Calu3 (cell line): ENCODE measurements around the gene FAM241B. TPM values are rescaled to one million over a fixed set of nuclear protein-coding genes. Genes with fewer than 3 reads are reported as not detected.

Experiments used
- BruUV-seq: library from RNA; stranded (reverse); fragments of 400-500 nt; replicated peaks from 2 replicates; lab custom pipeline; 2021; lab: Mats Ljungman, UMichigan
- CTCF ChIA-PET: fragments of 300-600 bp; sonication (Branson Sonifier 250); formaldehyde crosslinking; loops from one replicate; lab custom pipeline; 2022; ENCODE audit warnings: antibody characterized with exemption; lab: Charles Lee
- DNase-seq: peaks from one replicate; pipeline ENCODE4 v3.0.0; 2022
- H3K27ac Mint-ChIP-seq: one replicate; pipeline ENCODE4 v1.8.0; 2022; ENCODE audit warnings: mixed read lengths; ENCODE audit not compliant: unreplicated experiment
- H3K27me3 Mint-ChIP-seq: one replicate; pipeline ENCODE4 v1.8.0; 2022; ENCODE audit warnings: mixed read lengths; ENCODE audit not compliant: unreplicated experiment
- H3K36me3 Mint-ChIP-seq: one replicate; pipeline ENCODE4 v1.8.0; 2022; ENCODE audit warnings: mild to moderate bottlenecking, moderate library complexity, mixed read lengths; ENCODE audit not compliant: insufficient read depth, unreplicated experiment
- H3K4me1 Mint-ChIP-seq: one replicate; pipeline ENCODE4 v1.8.0; 2022; ENCODE audit warnings: mild to moderate bottlenecking, low read depth, mixed read lengths; ENCODE audit not compliant: unreplicated experiment
- H3K4me3 Mint-ChIP-seq: one replicate; pipeline ENCODE4 v1.8.0; 2022; ENCODE audit warnings: mild to moderate bottlenecking, low read depth, moderate library complexity, mixed read lengths; ENCODE audit not compliant: unreplicated experiment
- H3K9me3 Mint-ChIP-seq: one replicate; pipeline ENCODE4 v1.8.0; 2022; ENCODE audit warnings: low read depth, mixed read lengths; ENCODE audit not compliant: unreplicated experiment
- intact Hi-C: fragments of 100-400 bp; cut with micrococcal nuclease; formaldehyde crosslinking; loops from one replicate; pipeline ENCODE4 v1.10.0; 2022; ENCODE audit not compliant: unreplicated experiment
- total RNA-seq: library from RNA; stranded (reverse); gene quantifications from 2 replicates; pipeline ENCODE4 v1.2.3, GENCODE V29; 2022
- TF ChIP-seq, protein P1 (sequence below): fragments of 200-600 bp; IDR thresholded peaks from one replicate; pipeline ENCODE4 v1.8.0; 2022; ENCODE audit warnings: antibody characterized with exemption; ENCODE audit not compliant: unreplicated experiment

FAM241B gene
- total RNA-seq, 1 experiment from 2014 or later = 25.2 TPM

DNA sequence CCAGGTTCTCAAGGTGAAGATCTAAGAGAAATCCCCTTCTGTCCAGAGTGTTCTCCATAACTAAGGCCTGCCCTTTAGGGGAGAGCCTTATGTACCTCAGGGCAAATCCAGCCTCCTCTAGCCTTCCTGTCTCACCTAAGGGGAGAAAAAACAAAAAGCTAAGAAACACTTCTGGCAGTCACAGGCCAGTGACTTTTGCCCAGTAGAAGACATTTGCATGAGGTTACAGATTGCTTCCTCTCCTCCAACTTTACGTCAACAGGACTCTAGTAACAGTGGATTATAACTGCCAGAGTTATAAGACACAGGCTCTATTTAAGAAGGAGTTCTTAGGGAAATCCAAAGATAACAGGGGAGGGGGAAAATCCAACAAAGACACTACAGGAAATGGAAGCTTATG is 15.9 kb upstream of the FAM241B start:
- H3K36me3 Mint-ChIP-seq = no peaks in the 10 kb centered on the region
- H3K27ac Mint-ChIP-seq = no peak overlapping the region
- TF ChIP-seq, protein P1, sequence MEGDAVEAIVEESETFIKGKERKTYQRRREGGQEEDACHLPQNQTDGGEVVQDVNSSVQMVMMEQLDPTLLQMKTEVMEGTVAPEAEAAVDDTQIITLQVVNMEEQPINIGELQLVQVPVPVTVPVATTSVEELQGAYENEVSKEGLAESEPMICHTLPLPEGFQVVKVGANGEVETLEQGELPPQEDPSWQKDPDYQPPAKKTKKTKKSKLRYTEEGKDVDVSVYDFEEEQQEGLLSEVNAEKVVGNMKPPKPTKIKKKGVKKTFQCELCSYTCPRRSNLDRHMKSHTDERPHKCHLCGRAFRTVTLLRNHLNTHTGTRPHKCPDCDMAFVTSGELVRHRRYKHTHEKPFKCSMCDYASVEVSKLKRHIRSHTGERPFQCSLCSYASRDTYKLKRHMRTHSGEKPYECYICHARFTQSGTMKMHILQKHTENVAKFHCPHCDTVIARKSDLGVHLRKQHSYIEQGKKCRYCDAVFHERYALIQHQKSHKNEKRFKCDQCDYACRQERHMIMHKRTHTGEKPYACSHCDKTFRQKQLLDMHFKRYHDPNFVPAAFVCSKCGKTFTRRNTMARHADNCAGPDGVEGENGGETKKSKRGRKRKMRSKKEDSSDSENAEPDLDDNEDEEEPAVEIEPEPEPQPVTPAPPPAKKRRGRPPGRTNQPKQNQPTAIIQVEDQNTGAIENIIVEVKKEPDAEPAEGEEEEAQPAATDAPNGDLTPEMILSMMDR = no peak
- CTCF ChIA-PET = interaction anchor here (1.4 kb wide), 2 partner anchors 13 to 206 kb away, joined by 3 to 5 read pairs; no protein-coding TSS in a partner anchor
- no peak overlapping the region for H3K4me3 Mint-ChIP-seq
- H3K27me3 Mint-ChIP-seq = peaks cover 84% of the 10 kb centered on the region
- intact Hi-C loops = no loop called here
- no peaks in the 10 kb centered on the region for H3K4me1 Mint-ChIP-seq
- BruUV-seq = no TSS peak
- no peak for DNase-seq
- peaks cover 3% of the 10 kb centered on the region for H3K9me3 Mint-ChIP-seq

DNA sequence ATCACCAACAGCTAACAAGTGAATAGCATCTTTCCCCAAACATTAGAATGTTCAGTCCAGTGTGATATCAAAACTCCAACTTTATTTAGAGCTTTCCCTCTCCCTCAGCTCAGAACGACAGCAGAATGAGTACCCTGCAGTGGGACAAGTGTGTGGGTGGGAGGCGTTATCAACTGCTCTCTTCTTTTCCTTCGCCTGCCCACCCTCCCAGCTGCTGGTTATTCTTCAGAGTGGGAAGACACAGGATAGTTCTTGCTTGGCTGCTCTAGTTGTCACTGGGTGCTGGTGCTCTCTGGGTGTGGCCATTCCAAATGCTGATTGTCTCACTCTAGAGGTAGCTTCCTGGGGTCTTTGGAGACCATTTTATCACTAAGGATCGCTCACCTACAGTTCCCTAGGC is 13.7 kb upstream of the FAM241B start:
- no peak overlapping the region for H3K4me3 Mint-ChIP-seq
- no peak overlapping the region for H3K27ac Mint-ChIP-seq
- CTCF ChIA-PET = no interaction called here
- BruUV-seq = no TSS peak
- TF ChIP-seq, protein P1 = no peak
- H3K36me3 Mint-ChIP-seq = no peaks in the 10 kb centered on the region
- intact Hi-C loops = no loop called here
- H3K4me1 Mint-ChIP-seq = no peaks in the 10 kb centered on the region
- no peaks in the 10 kb centered on the region for H3K9me3 Mint-ChIP-seq
- DNase-seq = no peak
- H3K27me3 Mint-ChIP-seq = peaks cover 92% of the 10 kb centered on the region

DNA sequence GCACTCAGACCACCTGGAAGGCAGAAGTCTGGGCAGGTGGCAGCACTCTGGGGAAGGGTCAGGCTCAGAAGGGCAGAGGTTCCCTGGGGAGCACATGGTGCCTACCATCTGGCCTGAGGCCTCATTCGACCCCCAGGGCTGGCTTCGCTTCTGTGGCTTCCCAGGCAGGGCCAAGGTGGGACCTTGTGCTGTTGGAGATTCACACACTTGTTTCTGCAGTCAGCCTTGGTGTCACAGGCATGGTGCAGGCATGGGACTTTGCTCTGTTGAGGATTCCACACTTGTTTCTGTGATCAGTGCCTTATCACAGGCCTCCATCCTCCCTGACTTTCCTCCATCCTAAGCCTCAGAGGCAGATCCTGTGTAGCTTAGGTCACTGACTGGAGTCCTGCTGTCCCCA is 11.3 kb upstream of the FAM241B start:
- H3K4me1 Mint-ChIP-seq = no peaks in the 10 kb centered on the region
- no peak for DNase-seq
- H3K27ac Mint-ChIP-seq = no peak overlapping the region
- TF ChIP-seq, protein P1 = no peak
- intact Hi-C loops = no loop called here
- H3K9me3 Mint-ChIP-seq = peaks cover 2% of the 10 kb centered on the region
- no TSS peak for BruUV-seq
- no peaks in the 10 kb centered on the region for H3K36me3 Mint-ChIP-seq
- H3K27me3 Mint-ChIP-seq = peaks cover 70% of the 10 kb centered on the region
- no peak overlapping the region for H3K4me3 Mint-ChIP-seq
- CTCF ChIA-PET = interaction anchor here (0.6 kb wide), 1 partner anchor 19 kb away, joined by 3 read pairs; no protein-coding TSS in a partner anchor

DNA sequence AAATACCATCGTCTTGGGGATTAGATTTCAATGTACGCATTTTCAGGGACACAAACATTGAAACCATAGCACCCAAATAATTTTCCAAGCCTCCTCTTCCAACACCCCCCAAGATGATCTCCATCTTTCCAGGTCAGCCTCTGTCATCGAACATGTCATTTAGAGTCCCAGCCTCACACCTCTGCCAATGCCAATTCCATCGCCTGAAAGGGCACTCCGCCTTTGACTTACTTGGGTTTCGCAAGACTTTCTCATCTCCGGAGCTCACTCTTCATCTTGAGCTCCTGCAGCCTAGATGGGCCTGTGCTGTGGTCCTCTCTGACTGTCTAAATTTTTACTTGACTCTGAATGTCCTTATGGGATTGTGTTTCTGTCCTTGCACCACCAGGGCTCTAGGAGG is 10.4 kb upstream of the FAM241B start:
- CTCF ChIA-PET = no interaction called here
- Mint-ChIP-seq H3K36me3 (no peaks in the 10 kb centered on the region), H3K27me3 (peaks cover 62% of the 10 kb centered on the region), H3K27ac (no peak overlapping the region), H3K4me3 (no peak overlapping the region), H3K9me3 (peaks cover 4% of the 10 kb centered on the region), H3K4me1 (no peaks in the 10 kb centered on the region)
- intact Hi-C loops = no loop called here
- no peak for DNase-seq
- TF ChIP-seq, protein P1 = no peak
- no TSS peak for BruUV-seq
